HepG2 (cell line): ENCODE data around the gene BTBD17. TPM values are rescaled to one million over a fixed set of nuclear protein-coding genes. Genes with fewer than 3 reads are reported as not detected.

Experiments
- EED ChIP-seq: sonication (generic); formaldehyde crosslinking; IDR thresholded peaks from 2 replicates; pipeline ENCODE4 v1.5.0; 2020; ENCODE audit warnings: mild to moderate bottlenecking, missing genetic modification reagents
- GLI4 ChIP-seq: sonication (generic); formaldehyde crosslinking; IDR thresholded peaks from 2 replicates; pipeline ENCODE4 v1.5.1; 2020; ENCODE audit warnings: missing genetic modification reagents, mild to moderate bottlenecking, moderate library complexity, borderline replicate concordance
- HDAC2 ChIP-seq: sonication (generic); formaldehyde crosslinking; IDR thresholded peaks from 2 replicates; pipeline ENCODE4 v1.4.0; 2020; ENCODE audit warnings: missing genetic modification reagents
- HNRNPUL1 ChIP-seq: fragments of 200-400 bp; formaldehyde crosslinking; IDR thresholded peaks from 2 replicates; pipeline ENCODE4 v1.6.1; 2017; ENCODE audit warnings: low read depth, mild to moderate bottlenecking, low read length, moderate library complexity
- IKZF4 ChIP-seq: sonication (generic); formaldehyde crosslinking; IDR thresholded peaks from 2 replicates; pipeline ENCODE4 v1.5.1; 2020; ENCODE audit warnings: borderline replicate concordance, mild to moderate bottlenecking, low read depth, missing genetic modification reagents; ENCODE audit errors: not compliant biosample characterization
- NR1H2 ChIP-seq: sonication (generic); formaldehyde crosslinking; IDR thresholded peaks from 2 replicates; pipeline ENCODE4 v1.8.1; 2022; ENCODE audit warnings: low read depth, missing genetic modification reagents, borderline replicate concordance
- NR2F2 ChIP-seq: IDR thresholded peaks from 2 replicates; pipeline ENCODE4 v1.6.1; 2012; ENCODE audit warnings: low read depth, inconsistent platforms, borderline replicate concordance
- SATB2 ChIP-seq: sonication (generic); formaldehyde crosslinking; IDR thresholded peaks from 2 replicates; pipeline ENCODE4 v1.5.0; 2020; ENCODE audit warnings: missing genetic modification reagents
- ZBTB42 ChIP-seq: sonication (generic); formaldehyde crosslinking; IDR thresholded peaks from 2 replicates; pipeline ENCODE4 v1.5.0; 2020; ENCODE audit warnings: mild to moderate bottlenecking, missing genetic modification reagents
- ZEB1 ChIP-seq: IDR thresholded peaks from 2 replicates; pipeline ENCODE4 v1.6.1; 2012; ENCODE audit warnings: mild to moderate bottlenecking, low read depth, inconsistent platforms; ENCODE audit not compliant: insufficient replicate concordance
- ZFP36 ChIP-seq: fragments of 150-350 bp; IDR thresholded peaks from 2 replicates; pipeline ENCODE4 v1.6.1; 2018; ENCODE audit warnings: borderline replicate concordance, low read length, low read depth; ENCODE audit not compliant: partially characterized antibody
- ZFP36L1 ChIP-seq: sonication (generic); formaldehyde crosslinking; IDR thresholded peaks from 2 replicates; pipeline ENCODE4 v1.8.0; 2022; ENCODE audit warnings: mild to moderate bottlenecking, missing genetic modification reagents, moderate library complexity
- ZKSCAN1 ChIP-seq: fragments of 150-350 bp; IDR thresholded peaks from 2 replicates; pipeline ENCODE4 v1.6.1; 2014; ENCODE audit warnings: low read length
- ZNF724P ChIP-seq: sonication (generic); formaldehyde crosslinking; IDR thresholded peaks from 2 replicates; pipeline ENCODE4 v1.8.0; 2022; ENCODE audit warnings: missing genetic modification reagents, borderline replicate concordance
- polyA plus RNA-seq, 8 experiments: library from polyadenylated mRNA; depleted of rRNA in 3 of 8; stranded (reverse) in 7 of 8; unstranded in 1 of 8; fragments of >200 nt; fragmentation: Illumina TruSeq in 4 of 8; extraction: Trizol in 4 of 8; gene quantifications; 2 replicates each; pipeline versions ENCODE4 v1.2.1 to v1.2.3, GENCODE V29; 2011 to 2016; ENCODE audit warnings: low read depth in 4 of 8, missing spikeins in 1 of 8, mixed read lengths in 1 of 8; ENCODE audit not compliant: insufficient read depth in 1 of 8
- total RNA-seq, 5 experiments: library from RNA; depleted of rRNA; stranded (reverse); fragments of >200 nt; fragmentation: Illumina TruSeq; extraction: Trizol; gene quantifications; 2 replicates each; pipeline ENCODE4 v1.2.3, GENCODE V29; 2016; ENCODE audit warnings: low read depth in 1 of 5
- TF ChIP-seq, protein P1 (sequence below): sonication (generic); formaldehyde crosslinking; IDR thresholded peaks from 2 replicates; pipeline ENCODE4 v1.5.0; 2020; ENCODE audit warnings: mild to moderate bottlenecking, missing genetic modification reagents
- TF ChIP-seq, protein P2 (sequence below), 2 experiments: sonication (generic) in 1 of 2; formaldehyde crosslinking in 1 of 2; IDR thresholded peaks; 2 replicates each; pipeline versions ENCODE4 v1.4.0 to v1.6.1; 2018 to 2020; ENCODE audit warnings: missing genetic modification reagents in 2 of 2, borderline replicate concordance in 1 of 2, low read depth in 1 of 2, mild to moderate bottlenecking in 1 of 2, missing biosample characterization in 1 of 2

The BTBD17 gene
- total and polyA plus RNA-seq, 2 of the 13 experiments (the other 11 are each of a cell fraction or from before 2014, with no cell fraction given) = not detected

DNA sequence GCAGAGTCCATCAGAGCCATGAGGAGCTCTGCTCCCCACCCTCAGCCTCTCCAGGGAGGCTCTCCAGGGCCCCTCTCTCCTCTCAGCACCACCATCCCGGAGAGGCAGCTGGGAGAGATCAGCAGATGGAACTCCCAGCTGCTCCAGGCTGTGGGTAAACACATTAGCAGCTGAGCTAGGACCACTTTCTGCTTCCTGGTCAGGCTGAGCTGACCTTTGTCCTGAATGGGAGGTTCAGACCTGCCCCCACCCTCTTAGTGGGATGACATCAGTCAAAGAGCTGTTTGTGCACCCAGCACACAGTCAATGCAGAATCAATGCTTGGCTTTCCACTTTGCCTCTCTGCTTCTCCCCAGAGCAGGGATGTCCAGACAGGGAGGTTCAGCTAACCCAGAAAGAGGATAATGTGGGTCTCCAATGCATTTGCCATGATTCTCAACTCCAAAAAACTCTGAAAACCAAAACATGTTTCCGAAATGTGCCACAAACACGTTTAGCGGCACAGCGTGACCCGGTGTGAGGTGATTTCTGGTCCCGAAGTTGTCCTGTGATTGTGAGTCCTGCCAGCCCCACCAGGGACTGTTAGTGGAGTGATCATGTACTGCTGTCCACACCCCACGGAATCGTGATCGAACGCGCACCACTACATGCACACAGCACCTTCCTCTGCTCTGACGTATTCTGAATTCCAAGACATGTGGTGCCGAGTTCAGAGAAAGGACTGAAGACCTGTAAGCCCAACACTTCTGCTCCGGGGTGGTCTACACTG lies 12.4 kb upstream of the BTBD17 start (continued):
- no peak for TF ChIP-seq IKZF4 (CRISPR knock-in tag)
- TF ChIP-seq ZNF724P (CRISPR knock-in tag) = no peak
- no peak for TF ChIP-seq ZFP36L1
- no peak for TF ChIP-seq HNRNPUL1
- no peak for TF ChIP-seq EED (CRISPR knock-in tag)
- no peak for TF ChIP-seq GLI4 (CRISPR knock-in tag)
- TF ChIP-seq, protein P1, sequence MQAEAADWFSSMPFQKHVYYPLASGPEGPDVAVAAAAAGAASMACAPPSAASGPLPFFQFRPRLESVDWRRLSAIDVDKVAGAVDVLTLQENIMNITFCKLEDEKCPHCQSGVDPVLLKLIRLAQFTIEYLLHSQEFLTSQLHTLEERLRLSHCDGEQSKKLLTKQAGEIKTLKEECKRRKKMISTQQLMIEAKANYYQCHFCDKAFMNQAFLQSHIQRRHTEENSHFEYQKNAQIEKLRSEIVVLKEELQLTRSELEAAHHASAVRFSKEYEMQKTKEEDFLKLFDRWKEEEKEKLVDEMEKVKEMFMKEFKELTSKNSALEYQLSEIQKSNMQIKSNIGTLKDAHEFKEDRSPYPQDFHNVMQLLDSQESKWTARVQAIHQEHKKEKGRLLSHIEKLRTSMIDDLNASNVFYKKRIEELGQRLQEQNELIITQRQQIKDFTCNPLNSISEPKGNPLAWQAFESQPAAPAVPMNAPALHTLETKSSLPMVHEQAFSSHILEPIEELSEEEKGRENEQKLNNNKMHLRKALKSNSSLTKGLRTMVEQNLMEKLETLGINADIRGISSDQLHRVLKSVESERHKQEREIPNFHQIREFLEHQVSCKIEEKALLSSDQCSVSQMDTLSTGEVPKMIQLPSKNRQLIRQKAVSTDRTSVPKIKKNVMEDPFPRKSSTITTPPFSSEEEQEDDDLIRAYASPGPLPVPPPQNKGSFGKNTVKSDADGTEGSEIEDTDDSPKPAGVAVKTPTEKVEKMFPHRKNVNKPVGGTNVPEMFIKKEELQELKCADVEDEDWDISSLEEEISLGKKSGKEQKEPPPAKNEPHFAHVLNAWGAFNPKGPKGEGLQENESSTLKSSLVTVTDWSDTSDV (CRISPR knock-in tag) = no peak
- no peak for TF ChIP-seq ZFP36
- peak; percentile 96 for TF ChIP-seq HDAC2
- TF ChIP-seq NR1H2 (CRISPR knock-in tag) = no peak
- peak; percentile 47; the same call in 1 of the 2 replicates for TF ChIP-seq NR2F2
- peak; percentile 17; the same call in 1 of the 2 replicates for TF ChIP-seq ZKSCAN1
- no peak for TF ChIP-seq ZBTB42
- TF ChIP-seq ZEB1 = no peak
- TF ChIP-seq, protein P2, sequence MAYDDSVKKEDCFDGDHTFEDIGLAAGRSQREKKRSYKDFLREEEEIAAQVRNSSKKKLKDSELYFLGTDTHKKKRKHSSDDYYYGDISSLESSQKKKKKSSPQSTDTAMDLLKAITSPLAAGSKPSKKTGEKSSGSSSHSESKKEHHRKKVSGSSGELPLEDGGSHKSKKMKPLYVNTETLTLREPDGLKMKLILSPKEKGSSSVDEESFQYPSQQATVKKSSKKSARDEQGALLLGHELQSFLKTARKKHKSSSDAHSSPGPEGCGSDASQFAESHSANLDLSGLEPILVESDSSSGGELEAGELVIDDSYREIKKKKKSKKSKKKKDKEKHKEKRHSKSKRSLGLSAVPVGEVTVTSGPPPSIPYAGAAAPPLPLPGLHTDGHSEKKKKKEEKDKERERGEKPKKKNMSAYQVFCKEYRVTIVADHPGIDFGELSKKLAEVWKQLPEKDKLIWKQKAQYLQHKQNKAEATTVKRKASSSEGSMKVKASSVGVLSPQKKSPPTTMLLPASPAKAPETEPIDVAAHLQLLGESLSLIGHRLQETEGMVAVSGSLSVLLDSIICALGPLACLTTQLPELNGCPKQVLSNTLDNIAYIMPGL (CRISPR knock-in tag; IDR thresholded peaks at IDR 0.05; ENCODE audit: borderline replicate concordance in 1 of 2, low read depth in 1 of 2) = peak; percentile 38 to 73; a peak in 3 of 4 replicates
- no peak for TF ChIP-seq SATB2 (CRISPR knock-in tag)
